Measurements from ENCODE around the gene TRIM38. TPM values are rescaled to one million over a fixed set of nuclear protein-coding genes. Genes with fewer than 3 reads are reported as not detected.
"Not testable (repeated sequence)": the region's sequence is repeated elsewhere in the genome, so short reads cannot be mapped to it uniquely, and the experiment has no call there.

The TRIM38 gene
- total RNA-seq, 1 experiment from 2014 or later, result 4.4 TPM

DNA sequence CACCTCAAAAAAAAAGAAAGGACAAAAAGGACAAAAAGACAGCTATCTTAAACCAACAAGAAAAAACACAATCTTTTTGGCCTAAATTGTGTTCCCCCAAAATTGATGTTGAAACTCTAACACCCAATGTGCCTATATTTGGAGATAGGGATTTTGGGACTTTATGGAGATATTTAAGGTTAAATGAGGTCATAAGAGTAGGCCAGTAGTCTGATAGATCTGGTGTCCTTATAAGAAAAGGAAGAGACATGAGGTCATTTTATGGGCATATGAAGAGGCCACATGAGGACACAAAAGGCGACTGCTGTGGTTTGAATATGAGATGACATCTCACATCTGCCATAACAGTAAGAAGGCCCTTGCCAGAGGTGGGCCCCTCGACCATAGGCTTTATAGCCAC is 49.5 kb downstream of the TRIM38 start:
- H3K4me1 ChIP-seq (ENCODE audit: control insufficient read depth, insufficient read depth, low read length), result no peaks in the 10 kb centered on the region
- DNase-seq (ENCODE audit: low read depth, low spot score) (no peak), ATAC-seq (no peak)
- H3K9me3 ChIP-seq (ENCODE audit: control insufficient read depth, insufficient read depth, low read depth, low read length), result no peaks in the 10 kb centered on the region
- no peak overlapping the region for H3K27ac ChIP-seq (ENCODE audit: low read length)
- BruUV-seq (replicated peaks), result no TSS peak
- in situ Hi-C loops (cut with HindIII; ENCODE audit: low pct_unique_long_range_greater_than_20kb, low sequenced_read_pairs), result no loop called here
- ChIA-PET CTCF (no interaction called here), POLR2A (interaction anchor here (2.1 kb wide), 1 partner anchor 9 kb away, joined by 6 read pairs; a partner anchor contains a TSS)
- TF ChIP-seq, protein P1, sequence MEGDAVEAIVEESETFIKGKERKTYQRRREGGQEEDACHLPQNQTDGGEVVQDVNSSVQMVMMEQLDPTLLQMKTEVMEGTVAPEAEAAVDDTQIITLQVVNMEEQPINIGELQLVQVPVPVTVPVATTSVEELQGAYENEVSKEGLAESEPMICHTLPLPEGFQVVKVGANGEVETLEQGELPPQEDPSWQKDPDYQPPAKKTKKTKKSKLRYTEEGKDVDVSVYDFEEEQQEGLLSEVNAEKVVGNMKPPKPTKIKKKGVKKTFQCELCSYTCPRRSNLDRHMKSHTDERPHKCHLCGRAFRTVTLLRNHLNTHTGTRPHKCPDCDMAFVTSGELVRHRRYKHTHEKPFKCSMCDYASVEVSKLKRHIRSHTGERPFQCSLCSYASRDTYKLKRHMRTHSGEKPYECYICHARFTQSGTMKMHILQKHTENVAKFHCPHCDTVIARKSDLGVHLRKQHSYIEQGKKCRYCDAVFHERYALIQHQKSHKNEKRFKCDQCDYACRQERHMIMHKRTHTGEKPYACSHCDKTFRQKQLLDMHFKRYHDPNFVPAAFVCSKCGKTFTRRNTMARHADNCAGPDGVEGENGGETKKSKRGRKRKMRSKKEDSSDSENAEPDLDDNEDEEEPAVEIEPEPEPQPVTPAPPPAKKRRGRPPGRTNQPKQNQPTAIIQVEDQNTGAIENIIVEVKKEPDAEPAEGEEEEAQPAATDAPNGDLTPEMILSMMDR (IDR thresholded peaks at IDR 0.05), result no peak
- TF ChIP-seq, protein P2, sequence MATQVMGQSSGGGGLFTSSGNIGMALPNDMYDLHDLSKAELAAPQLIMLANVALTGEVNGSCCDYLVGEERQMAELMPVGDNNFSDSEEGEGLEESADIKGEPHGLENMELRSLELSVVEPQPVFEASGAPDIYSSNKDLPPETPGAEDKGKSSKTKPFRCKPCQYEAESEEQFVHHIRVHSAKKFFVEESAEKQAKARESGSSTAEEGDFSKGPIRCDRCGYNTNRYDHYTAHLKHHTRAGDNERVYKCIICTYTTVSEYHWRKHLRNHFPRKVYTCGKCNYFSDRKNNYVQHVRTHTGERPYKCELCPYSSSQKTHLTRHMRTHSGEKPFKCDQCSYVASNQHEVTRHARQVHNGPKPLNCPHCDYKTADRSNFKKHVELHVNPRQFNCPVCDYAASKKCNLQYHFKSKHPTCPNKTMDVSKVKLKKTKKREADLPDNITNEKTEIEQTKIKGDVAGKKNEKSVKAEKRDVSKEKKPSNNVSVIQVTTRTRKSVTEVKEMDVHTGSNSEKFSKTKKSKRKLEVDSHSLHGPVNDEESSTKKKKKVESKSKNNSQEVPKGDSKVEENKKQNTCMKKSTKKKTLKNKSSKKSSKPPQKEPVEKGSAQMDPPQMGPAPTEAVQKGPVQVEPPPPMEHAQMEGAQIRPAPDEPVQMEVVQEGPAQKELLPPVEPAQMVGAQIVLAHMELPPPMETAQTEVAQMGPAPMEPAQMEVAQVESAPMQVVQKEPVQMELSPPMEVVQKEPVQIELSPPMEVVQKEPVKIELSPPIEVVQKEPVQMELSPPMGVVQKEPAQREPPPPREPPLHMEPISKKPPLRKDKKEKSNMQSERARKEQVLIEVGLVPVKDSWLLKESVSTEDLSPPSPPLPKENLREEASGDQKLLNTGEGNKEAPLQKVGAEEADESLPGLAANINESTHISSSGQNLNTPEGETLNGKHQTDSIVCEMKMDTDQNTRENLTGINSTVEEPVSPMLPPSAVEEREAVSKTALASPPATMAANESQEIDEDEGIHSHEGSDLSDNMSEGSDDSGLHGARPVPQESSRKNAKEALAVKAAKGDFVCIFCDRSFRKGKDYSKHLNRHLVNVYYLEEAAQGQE (IDR thresholded peaks at IDR 0.05; ENCODE audit: insufficient read depth in 1 of 2, low read depth in 2 of 2, low read length in 1 of 2), result no peak
- H3K4me3 ChIP-seq (ENCODE audit: low read depth in 2 of 2, low read length in 2 of 2), result no peak overlapping the region
- no peaks in the 10 kb centered on the region for H3K27me3 ChIP-seq (ENCODE audit: control insufficient read depth, insufficient read depth, low read length)
- no peaks in the 10 kb centered on the region for H3K36me3 ChIP-seq (ENCODE audit: control insufficient read depth, insufficient read depth, low read length)
- intact Hi-C loops (cut with micrococcal nuclease; ENCODE audit: unreplicated experiment), result no loop called here

DNA sequence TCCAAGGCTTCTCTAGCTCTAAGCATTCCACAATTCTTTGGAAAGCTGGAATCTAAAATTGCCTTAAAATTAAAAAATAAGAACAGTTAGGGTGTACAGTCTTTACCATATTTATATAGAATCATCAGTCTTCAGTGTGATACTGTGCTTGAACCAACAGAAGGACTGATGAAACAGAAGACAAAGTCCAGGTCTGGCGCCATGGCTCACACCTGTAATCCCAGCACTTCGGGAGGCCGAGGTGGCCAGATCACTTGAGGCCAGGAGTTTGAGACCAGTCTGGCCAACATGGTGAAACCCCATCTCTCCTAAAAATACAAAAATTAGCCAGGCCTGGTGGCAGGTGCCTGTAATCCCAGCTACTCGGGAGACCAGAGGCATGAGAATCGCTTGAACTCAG is 51.8 kb downstream of the TRIM38 start:
- DNase-seq (ENCODE audit: low read depth, low spot score); H3K27ac ChIP-seq (ENCODE audit: low read length); H3K4me3 ChIP-seq (ENCODE audit: low read depth in 2 of 2, low read length in 2 of 2); BruUV-seq (replicated peaks); in situ Hi-C loops (cut with HindIII; ENCODE audit: low pct_unique_long_range_greater_than_20kb, low sequenced_read_pairs); CTCF ChIA-PET; intact Hi-C loops (cut with micrococcal nuclease; ENCODE audit: unreplicated experiment); H3K9me3 ChIP-seq (ENCODE audit: control insufficient read depth, insufficient read depth, low read depth, low read length); H3K27me3 ChIP-seq (ENCODE audit: control insufficient read depth, insufficient read depth, low read length); H3K4me1 ChIP-seq (ENCODE audit: control insufficient read depth, insufficient read depth, low read length); H3K36me3 ChIP-seq (ENCODE audit: control insufficient read depth, insufficient read depth, low read length); ATAC-seq: not testable (repeated sequence)
- POLR2A ChIA-PET, result interaction anchor here (0.6 kb wide), 1 partner anchor 22 kb away, joined by 10 read pairs; no protein-coding TSS in a partner anchor

DNA sequence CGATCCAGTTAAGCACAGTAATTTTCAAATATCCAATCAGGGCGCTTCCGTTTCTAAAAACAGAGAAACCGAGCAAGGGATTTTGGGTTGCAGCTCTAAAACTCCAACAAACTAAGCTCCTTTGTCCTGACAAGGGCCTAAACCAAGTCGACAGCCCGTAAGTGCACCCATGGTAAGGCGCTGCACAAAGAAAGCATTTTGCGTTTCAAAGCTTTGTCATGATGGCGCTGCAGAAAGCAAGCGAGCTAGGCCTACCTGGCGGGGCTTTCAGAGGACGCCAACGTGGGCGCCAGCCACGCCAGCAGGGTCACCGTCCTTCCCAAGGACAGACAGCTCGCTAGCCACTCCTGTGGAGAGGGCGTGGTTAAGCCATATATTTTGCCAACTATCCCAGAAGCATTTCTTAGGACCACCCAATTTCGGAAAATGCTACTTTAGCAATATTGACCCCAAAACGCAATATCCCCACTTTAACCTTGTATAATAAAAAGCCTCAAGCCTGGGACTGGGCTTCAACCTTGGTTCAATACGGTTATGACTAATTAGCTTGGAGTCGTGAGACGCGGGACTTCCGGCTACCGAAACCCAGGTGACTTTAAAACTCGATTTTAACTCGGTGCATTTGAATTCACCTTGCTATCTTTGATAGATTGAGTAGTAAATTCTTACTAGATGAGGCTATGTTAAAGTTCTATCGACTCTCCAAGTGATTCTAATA is 53.8 kb downstream of the TRIM38 start:
- BruUV-seq (replicated peaks), result no TSS peak
- POLR2A ChIA-PET, result no interaction called here
- no peak overlapping the region for H3K27ac ChIP-seq (ENCODE audit: low read length)
- CTCF ChIA-PET, result no interaction called here
- DNase-seq (ENCODE audit: low read depth, low spot score) (no peak), ATAC-seq (no peak)
- TF ChIP-seq TCF7L2 (IDR thresholded peaks at IDR 0.05; ENCODE audit: low read depth, low read length) (no peak), POLR2AphosphoS5 (IDR thresholded peaks at IDR 0.05; ENCODE audit: low read depth, low read length) (no peak), SIN3A (IDR thresholded peaks at IDR 0.05; ENCODE audit: borderline replicate concordance, insufficient read depth, low read depth, low read length) (no peak)
- TF ChIP-seq, protein P1 (IDR thresholded peaks at IDR 0.05), result no peak
- TF ChIP-seq, protein P2 (IDR thresholded peaks at IDR 0.05; ENCODE audit: insufficient read depth in 1 of 2, low read depth in 2 of 2, low read length in 1 of 2), result no peak
- no peak overlapping the region for H3K4me3 ChIP-seq (ENCODE audit: low read depth in 2 of 2, low read length in 2 of 2)
- in situ Hi-C loops (cut with HindIII; ENCODE audit: low pct_unique_long_range_greater_than_20kb, low sequenced_read_pairs) (no loop called here), intact Hi-C loops (cut with micrococcal nuclease; ENCODE audit: unreplicated experiment) (no loop called here)
- H3K4me1 ChIP-seq (ENCODE audit: control insufficient read depth, insufficient read depth, low read length), result no peaks in the 10 kb centered on the region
- H3K27me3 ChIP-seq (ENCODE audit: control insufficient read depth, insufficient read depth, low read length), result no peaks in the 10 kb centered on the region
- no peaks in the 10 kb centered on the region for H3K9me3 ChIP-seq (ENCODE audit: control insufficient read depth, insufficient read depth, low read depth, low read length)
- H3K36me3 ChIP-seq (ENCODE audit: control insufficient read depth, insufficient read depth, low read length), result no peaks in the 10 kb centered on the region

Measured in Panc1 (cell line).